Measurements from ENCODE around the gene CEACAM7.

GRCh38 chr19:41718761-41719160 is 30.7 kb upstream of the CEACAM7 start:
- TF ChIP-seq CTCF (IDR thresholded peaks at IDR 0.05; ENCODE audit: insufficient read depth, low read length) = no peak
- no peak for TF ChIP-seq GABPA (IDR thresholded peaks at IDR 0.05; ENCODE audit: low read depth)
- TF ChIP-seq REST (IDR thresholded peaks at IDR 0.05; ENCODE audit: insufficient replicate concordance, low read depth) = no peak
- no peak for TF ChIP-seq POLR2AphosphoS5 (IDR thresholded peaks at IDR 0.05; ENCODE audit: low read depth)

Data from HL-60 (cell line).